Trophoblast cell (in vitro differentiated cells and primary cell): ENCODE data around the gene MBNL2.

Experiments used
- DNase-seq, 2 donors: peaks; one replicate each; pipeline ENCODE4 v3.0.0-alpha.2; 2016
- H2AFZ ChIP-seq: 2 replicates; pipeline ENCODE4 v1.6.1; 2013; ENCODE audit warnings: low read length, moderate library complexity, mild to moderate bottlenecking; ENCODE audit not compliant: insufficient read depth, poor library complexity
- H2AK5ac ChIP-seq: 2 replicates; pipeline ENCODE4 v1.6.1; 2013; ENCODE audit warnings: mild to moderate bottlenecking, low read length
- H2BK120ac ChIP-seq: 2 replicates; pipeline ENCODE4 v1.6.1; 2013; ENCODE audit warnings: low read length, mild to moderate bottlenecking, moderate library complexity; ENCODE audit not compliant: insufficient read depth, poor library complexity
- H2BK12ac ChIP-seq: 2 replicates; pipeline ENCODE4 v1.6.1; 2013; ENCODE audit warnings: mild to moderate bottlenecking, low read length, moderate library complexity
- H2BK5ac ChIP-seq: 2 replicates; pipeline ENCODE4 v1.6.1; 2013; ENCODE audit warnings: low read length, low read depth, moderate library complexity, mild to moderate bottlenecking; ENCODE audit not compliant: poor library complexity
- H3K14ac ChIP-seq: 2 replicates; pipeline ENCODE4 v1.6.1; 2013; ENCODE audit warnings: mild to moderate bottlenecking, low read length
- H3K18ac ChIP-seq: 2 replicates; pipeline ENCODE4 v1.6.1; 2013; ENCODE audit warnings: mild to moderate bottlenecking, low read length
- H3K23ac ChIP-seq: 2 replicates; pipeline ENCODE4 v1.6.1; 2013; ENCODE audit warnings: low read length
- H3K27ac ChIP-seq: 2 replicates; pipeline ENCODE4 v1.5.1; 2013; ENCODE audit warnings: low read depth, mild to moderate bottlenecking, inconsistent platforms, low read length, moderate library complexity
- H3K27me3 ChIP-seq: 2 replicates; pipeline ENCODE4 v1.6.1; 2013; ENCODE audit warnings: inconsistent platforms, mild to moderate bottlenecking, low read length, moderate library complexity; ENCODE audit not compliant: insufficient read depth
- H3K36me3 ChIP-seq, 2 experiments: 1 replicate in 1 of 2; 2 replicates in 1 of 2; pipeline ENCODE4 v1.6.1; 2013; ENCODE audit warnings: low read length in 2 of 2, mild to moderate bottlenecking in 2 of 2, moderate library complexity in 1 of 2; ENCODE audit not compliant: insufficient read depth in 2 of 2, control insufficient read depth in 1 of 2
- H3K4ac ChIP-seq: 2 replicates; pipeline ENCODE4 v1.6.1; 2013; ENCODE audit warnings: low read depth, mild to moderate bottlenecking, low read length, moderate library complexity
- H3K4me1 ChIP-seq, 2 experiments: 1 replicate in 1 of 2; 2 replicates in 1 of 2; pipeline ENCODE4 v1.6.1; 2013; ENCODE audit warnings: low read length in 2 of 2, mild to moderate bottlenecking in 2 of 2, moderate library complexity in 1 of 2; ENCODE audit not compliant: insufficient read depth in 2 of 2, control insufficient read depth in 1 of 2
- H3K4me2 ChIP-seq: 2 replicates; pipeline ENCODE4 v1.6.1; 2013; ENCODE audit warnings: inconsistent platforms, mild to moderate bottlenecking, low read length, moderate library complexity
- H3K4me3 ChIP-seq: 2 replicates; pipeline ENCODE4 v1.5.1; 2013; ENCODE audit warnings: mild to moderate bottlenecking, low read depth, low read length, inconsistent platforms
- H3K79me1 ChIP-seq: one replicate; pipeline ENCODE4 v1.6.1; 2013; ENCODE audit warnings: low read length
- H3K79me2 ChIP-seq: 2 replicates; pipeline ENCODE4 v1.6.1; 2013; ENCODE audit warnings: low read length, mild to moderate bottlenecking; ENCODE audit not compliant: control insufficient read depth, insufficient read depth, poor library complexity
- H3K9ac ChIP-seq: 2 replicates; pipeline ENCODE4 v1.6.1; 2013; ENCODE audit warnings: mild to moderate bottlenecking, low read length
- H3K9me3 ChIP-seq: 2 replicates; pipeline ENCODE4 v1.6.1; 2013; ENCODE audit warnings: low read depth, mild to moderate bottlenecking, control low read depth, inconsistent platforms, low read length; ENCODE audit not compliant: insufficient read depth
- H4K12ac ChIP-seq: 2 replicates; pipeline ENCODE4 v1.6.1; 2013; ENCODE audit warnings: low read depth, mild to moderate bottlenecking, low read length, moderate library complexity
- H4K8ac ChIP-seq: 2 replicates; pipeline ENCODE4 v1.6.1; 2013; ENCODE audit warnings: low read depth, mild to moderate bottlenecking, low read length, moderate library complexity
- H4K91ac ChIP-seq: one replicate; pipeline ENCODE4 v1.6.1; 2013; ENCODE audit warnings: low read depth, mild to moderate bottlenecking, low read length, moderate library complexity
- WGBS: extraction: QIAGEN DNeasy Blood & Tissue Kit; methylation state at CpG from one replicate; pipeline ENCODE4 v1.1.7; 2013; ENCODE audit warnings: missing lambda C conversion rate; ENCODE audit not compliant: insufficient read length, insufficient coverage; ENCODE audit errors: extremely low coverage; 5-methylcytosine and 5-hydroxymethylcytosine counted together

MBNL2 gene

GRCh38 chr13:97422118-97423054 is 200.3 kb downstream of the MBNL2 start:
- H3K14ac ChIP-seq = no peak overlapping the region
- no peaks in the 10 kb centered on the region for H3K36me3 ChIP-seq
- H3K4me1 ChIP-seq = no peaks in the 10 kb centered on the region
- no peak overlapping the region for H2AFZ ChIP-seq
- no peak overlapping the region for H2BK120ac ChIP-seq
- H3K18ac ChIP-seq = no peak overlapping the region
- no peak overlapping the region for H3K4ac ChIP-seq
- H4K12ac ChIP-seq = no peak overlapping the region
- DNase-seq = no peak
- no peak overlapping the region for H2BK5ac ChIP-seq
- no peak overlapping the region for H3K23ac ChIP-seq
- no peaks in the 10 kb centered on the region for H3K27me3 ChIP-seq
- no peak overlapping the region for H2BK12ac ChIP-seq
- no peak overlapping the region for H4K8ac ChIP-seq
- no peak overlapping the region for H3K4me2 ChIP-seq
- no peaks in the 10 kb centered on the region for H3K79me1 ChIP-seq
- no peak overlapping the region for H2AK5ac ChIP-seq
- no peaks in the 10 kb centered on the region for H3K9me3 ChIP-seq
- H3K79me2 ChIP-seq = no peaks in the 10 kb centered on the region
- H3K4me3 ChIP-seq = no peak overlapping the region
- H4K91ac ChIP-seq = no peak overlapping the region
- WGBS = no CpG with 5 or more reads among the region's 8 CpGs
- no peak overlapping the region for H3K27ac ChIP-seq
- no peak overlapping the region for H3K9ac ChIP-seq

GRCh38 chr13:97423300-97424045 is 201.3 kb downstream of the MBNL2 start:
- Histone ChIP-seq H3K79me2 (no peaks in the 10 kb centered on the region), H4K8ac (no peak overlapping the region), H4K91ac (no peak overlapping the region), H2BK12ac (no peak overlapping the region), H3K27me3 (no peaks in the 10 kb centered on the region), H3K4me3 (no peak overlapping the region), H3K9me3 (no peaks in the 10 kb centered on the region), H3K9ac (no peak overlapping the region), H2AFZ (no peak overlapping the region), H3K27ac (no peak overlapping the region), H3K36me3 (no peaks in the 10 kb centered on the region), H3K4me2 (no peak overlapping the region), H2AK5ac (no peak overlapping the region), H4K12ac (no peak overlapping the region), H3K4me1 (no peaks in the 10 kb centered on the region), H3K79me1 (no peaks in the 10 kb centered on the region), H3K18ac (no peak overlapping the region), H3K4ac (no peak overlapping the region), H2BK5ac (no peak overlapping the region), H3K23ac (no peak overlapping the region), H3K14ac (no peak overlapping the region), H2BK120ac (no peak overlapping the region)
- no CpG with 5 or more reads among the region's 8 CpGs for WGBS
- no peak for DNase-seq

- Histone ChIP-seq H3K79me2 (no peaks in the 10 kb centered on the region), H3K4me1 (no peaks in the 10 kb centered on the region), H2AK5ac (no peak overlapping the region), H3K23ac (no peak overlapping the region), H3K4me2 (no peak overlapping the region), H3K14ac (no peak overlapping the region), H3K9me3 (no peaks in the 10 kb centered on the region), H3K27me3 (no peaks in the 10 kb centered on the region), H3K18ac (no peak overlapping the region), H2BK12ac (no peak overlapping the region), H3K36me3 (no peaks in the 10 kb centered on the region), H4K8ac (no peak overlapping the region), H3K79me1 (no peaks in the 10 kb centered on the region), H4K12ac (no peak overlapping the region), H3K4me3 (no peak overlapping the region), H2BK120ac (no peak overlapping the region), H3K4ac (no peak overlapping the region), H3K9ac (no peak overlapping the region), H2BK5ac (no peak overlapping the region), H2AFZ (no peak overlapping the region), H3K27ac (no peak overlapping the region), H4K91ac (no peak overlapping the region)
- no CpG with 5 or more reads among the region's 2 CpGs for WGBS
- no peak for DNase-seq
Observed at GRCh38 chr13:97425590-97425989, 203.5 kb downstream of the MBNL2 start.

- H3K4me1 ChIP-seq = no peaks in the 10 kb centered on the region
- no peaks in the 10 kb centered on the region for H3K27me3 ChIP-seq
- no peak overlapping the region for H4K8ac ChIP-seq
- no peaks in the 10 kb centered on the region for H3K9me3 ChIP-seq
- no peak overlapping the region for H3K27ac ChIP-seq
- H4K91ac ChIP-seq = no peak overlapping the region
- no peaks in the 10 kb centered on the region for H3K36me3 ChIP-seq
- H2BK12ac ChIP-seq = no peak overlapping the region
- no peak overlapping the region for H2AFZ ChIP-seq
- H2BK5ac ChIP-seq = no peak overlapping the region
- no peak overlapping the region for H2AK5ac ChIP-seq
- no peak overlapping the region for H3K9ac ChIP-seq
- H3K4ac ChIP-seq = no peak overlapping the region
- H3K4me3 ChIP-seq = no peak overlapping the region
- H4K12ac ChIP-seq = no peak overlapping the region
- no peaks in the 10 kb centered on the region for H3K79me1 ChIP-seq
- H2BK120ac ChIP-seq = no peak overlapping the region
- no peaks in the 10 kb centered on the region for H3K79me2 ChIP-seq
- H3K4me2 ChIP-seq = no peak overlapping the region
- no peak overlapping the region for H3K18ac ChIP-seq
- no CpG with 5 or more reads among the region's 3 CpGs for WGBS
- DNase-seq = no peak
- no peak overlapping the region for H3K23ac ChIP-seq
- no peak overlapping the region for H3K14ac ChIP-seq
Observed at GRCh38 chr13:97426695-97427094, 204.6 kb downstream of the MBNL2 start.
